HG02610 (cell line): ENCODE results near the gene FASTKD1.
"Not testable (repeated sequence)": the region's sequence is repeated elsewhere in the genome, so short reads cannot be mapped to it uniquely, and the experiment has no call there.

Source experiments
- ATAC-seq: cut with Tn5 transposase; IDR thresholded peaks from one replicate; pipeline ENCODE4 v1.9.1; 2021; ENCODE audit warnings: mild to moderate bottlenecking, moderate library complexity; ENCODE audit not compliant: unreplicated experiment

Gene FASTKD1

DNA sequence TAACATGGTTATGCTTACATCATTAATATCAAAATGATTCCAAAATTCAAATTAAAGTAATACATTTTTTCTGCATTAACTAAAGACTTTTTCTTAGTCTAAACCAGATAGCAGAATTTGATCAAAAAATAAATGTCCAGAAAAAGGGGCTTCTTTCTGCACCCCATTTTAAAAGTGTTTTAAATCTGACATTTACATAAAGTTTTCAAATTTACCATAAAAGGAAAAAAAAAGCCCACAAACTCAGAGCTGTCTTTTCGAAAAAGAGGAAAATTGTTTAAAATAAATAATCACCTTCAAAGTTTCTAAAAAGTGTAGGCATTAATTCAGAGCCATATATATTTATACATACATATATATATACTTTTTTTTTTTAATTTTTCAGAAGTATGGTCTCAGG lies 1.5 kb downstream of the FASTKD1 start:
- ATAC-seq = no peak

DNA sequence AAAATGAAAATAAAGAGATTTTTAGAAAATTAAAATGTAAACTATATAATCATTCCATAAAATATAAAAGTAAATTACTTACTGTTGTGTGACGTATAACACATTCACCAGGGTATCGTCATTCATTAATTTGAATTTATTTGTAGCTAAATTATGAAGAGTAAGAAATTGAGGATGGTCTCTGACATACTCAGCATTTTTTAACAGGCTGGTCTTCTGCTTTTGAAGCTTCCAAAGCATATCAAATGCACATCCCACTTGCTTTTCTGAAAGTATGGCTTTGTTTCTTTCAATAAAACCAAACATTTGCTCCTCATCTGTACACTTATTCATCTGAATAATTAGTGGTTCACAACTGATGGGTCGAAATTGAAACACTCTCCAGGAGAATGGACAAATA lies 2.1 kb downstream of the FASTKD1 start:
- no peak for ATAC-seq

DNA sequence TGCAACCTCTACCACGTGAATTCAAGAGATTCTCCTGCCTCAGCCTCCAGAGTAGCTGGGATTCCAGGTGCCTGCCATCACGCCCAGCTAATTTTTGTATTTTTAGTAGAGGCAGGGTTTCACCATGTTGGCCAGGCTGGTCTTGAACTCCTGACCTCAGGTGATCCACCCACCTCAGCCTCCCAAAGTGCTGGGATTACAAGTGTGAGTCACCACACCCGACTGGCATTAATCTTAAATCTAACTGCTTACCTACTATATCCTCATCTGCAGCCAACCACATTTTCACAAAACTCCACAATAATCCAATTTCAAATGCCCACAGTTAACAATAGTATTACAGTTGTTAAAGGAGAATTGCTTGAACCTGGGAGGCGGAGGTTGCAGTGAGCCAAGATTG lies 2.9 kb downstream of the FASTKD1 start:
- ATAC-seq = not testable (repeated sequence)

DNA sequence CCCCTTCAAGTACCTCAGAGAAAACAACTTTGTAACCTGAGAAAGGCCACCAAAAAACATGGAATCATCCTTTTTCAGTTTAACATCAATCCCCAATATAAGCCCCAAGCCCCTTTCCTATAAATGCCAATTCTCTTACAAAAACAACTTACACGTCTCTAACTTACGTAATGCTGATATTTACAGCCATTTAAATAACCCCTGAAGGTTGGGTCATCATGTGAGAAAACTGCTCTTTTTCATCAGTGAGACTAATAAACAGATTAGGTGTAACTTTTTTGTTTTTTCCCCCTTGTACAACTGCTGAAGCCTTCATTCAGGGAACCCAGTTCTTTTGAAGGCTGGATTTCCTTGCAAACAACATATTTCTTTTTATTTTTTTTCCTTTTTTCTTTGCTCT lies 3.7 kb downstream of the FASTKD1 start:
- no peak for ATAC-seq

DNA sequence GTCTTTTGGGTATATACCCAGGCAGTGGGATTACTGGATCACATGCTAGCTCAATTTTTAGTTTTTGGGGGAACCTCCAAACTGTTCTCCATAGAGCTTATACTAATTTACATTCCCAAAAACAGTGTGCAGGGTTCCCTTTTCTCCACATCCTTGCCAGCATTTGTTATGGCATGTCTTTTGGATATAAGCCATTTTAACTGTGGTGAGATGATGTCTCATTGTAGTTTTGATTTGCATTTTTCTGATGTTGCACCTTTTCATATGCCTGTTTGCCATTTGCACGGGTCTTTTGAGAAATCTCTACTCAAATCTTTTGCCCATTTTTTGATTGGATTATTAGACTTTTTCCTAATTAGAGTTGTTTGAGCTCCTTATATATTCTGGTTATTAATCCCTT lies 8.0 kb downstream of the FASTKD1 start:
- no peak for ATAC-seq

DNA sequence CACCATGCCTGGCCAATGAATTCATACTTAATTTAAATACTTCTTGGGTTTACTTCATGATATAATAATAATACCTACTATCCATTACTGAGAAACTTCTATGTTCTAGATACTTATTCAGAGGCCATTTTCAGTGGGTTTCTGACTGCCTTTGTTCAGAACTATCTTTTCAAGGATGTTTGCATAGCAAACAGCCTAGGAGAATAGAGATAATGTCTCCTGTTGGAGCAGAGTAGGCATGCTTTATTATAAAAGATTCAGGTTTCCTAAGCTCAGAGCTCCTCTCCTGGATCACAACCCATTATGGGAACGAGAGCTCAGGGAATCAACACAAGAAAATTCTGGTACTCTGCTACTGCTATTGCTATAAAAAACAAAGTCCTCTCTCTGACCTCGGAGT lies 11.1 kb downstream of the FASTKD1 start:
- ATAC-seq = no peak

DNA sequence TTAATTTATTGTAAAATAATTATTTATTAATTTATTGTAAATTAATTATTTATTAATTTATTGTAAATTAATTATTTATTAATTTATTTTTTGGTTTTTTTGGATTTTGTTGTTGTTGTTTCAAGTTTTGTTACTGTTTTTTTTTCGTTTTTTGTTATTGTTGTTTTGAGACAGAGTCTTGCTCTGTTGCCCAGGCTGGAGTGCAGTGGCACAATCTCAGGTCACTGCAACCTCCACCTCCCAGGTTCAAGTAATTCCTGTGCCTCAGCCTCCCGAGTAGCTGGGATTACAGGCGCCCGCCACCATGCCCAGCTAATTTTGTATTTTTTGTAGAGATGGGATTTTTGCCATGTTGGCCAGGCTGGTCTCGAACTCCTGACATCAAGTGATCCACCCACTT lies 11.6 kb downstream of the FASTKD1 start:
- ATAC-seq = not testable (repeated sequence)

DNA sequence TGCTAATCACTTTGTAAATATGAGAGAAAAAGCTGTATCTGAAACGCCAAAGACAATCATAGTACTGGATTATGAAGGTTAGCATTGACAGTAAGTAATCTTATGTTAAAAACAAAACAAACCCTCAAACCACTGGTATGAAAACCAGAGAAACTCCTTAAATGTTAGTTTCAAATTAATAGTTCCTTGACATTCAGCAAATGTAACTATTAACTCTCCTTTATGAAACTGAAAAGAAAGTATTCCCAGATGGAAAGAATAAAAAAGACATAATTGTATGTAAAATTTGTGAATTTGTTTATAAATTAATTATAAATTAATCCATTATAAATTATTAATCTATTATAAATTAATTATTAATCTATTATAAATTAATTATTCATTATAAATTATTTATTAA lies 12.3 kb downstream of the FASTKD1 start:
- ATAC-seq = no peak

DNA sequence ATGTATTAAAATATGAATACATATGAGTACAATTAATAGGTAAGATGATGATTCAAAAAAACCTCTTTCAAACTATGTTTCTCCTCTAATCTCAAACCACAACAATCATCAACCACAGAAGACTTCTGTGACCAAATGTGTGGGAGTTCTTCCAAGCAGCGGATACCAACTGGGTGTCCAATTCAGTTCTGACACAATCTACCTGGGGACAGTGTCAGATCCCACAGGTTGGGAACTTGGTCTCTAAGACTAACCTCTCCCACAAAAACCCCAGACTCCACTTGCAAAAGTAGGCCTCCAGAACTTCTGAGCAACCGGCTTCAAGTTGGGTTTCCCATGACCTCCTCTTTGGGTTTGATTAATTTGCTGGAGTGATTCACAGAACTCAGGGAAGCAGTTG lies 26.9 kb downstream of the FASTKD1 start:
- ATAC-seq = no peak

DNA sequence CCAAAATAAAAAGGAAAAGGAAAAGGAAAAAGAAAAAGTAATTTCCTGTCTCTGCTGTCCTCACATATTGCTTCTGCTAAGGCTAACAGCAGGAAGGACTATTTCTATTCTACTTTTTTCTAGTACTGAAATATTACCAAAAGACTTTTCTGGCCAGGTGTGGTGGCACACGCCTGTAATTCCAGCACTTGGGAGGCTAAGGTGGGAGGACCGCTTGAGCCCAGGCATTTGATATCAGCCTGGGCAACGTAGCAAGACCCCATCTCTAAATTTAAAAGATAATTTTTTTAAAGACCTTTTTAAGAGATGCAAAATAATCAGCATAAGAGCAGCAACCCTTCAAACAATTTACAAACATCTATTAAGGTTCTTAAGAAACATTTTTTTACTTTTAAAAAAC lies 31.2 kb downstream of the FASTKD1 start:
- no peak for ATAC-seq

DNA sequence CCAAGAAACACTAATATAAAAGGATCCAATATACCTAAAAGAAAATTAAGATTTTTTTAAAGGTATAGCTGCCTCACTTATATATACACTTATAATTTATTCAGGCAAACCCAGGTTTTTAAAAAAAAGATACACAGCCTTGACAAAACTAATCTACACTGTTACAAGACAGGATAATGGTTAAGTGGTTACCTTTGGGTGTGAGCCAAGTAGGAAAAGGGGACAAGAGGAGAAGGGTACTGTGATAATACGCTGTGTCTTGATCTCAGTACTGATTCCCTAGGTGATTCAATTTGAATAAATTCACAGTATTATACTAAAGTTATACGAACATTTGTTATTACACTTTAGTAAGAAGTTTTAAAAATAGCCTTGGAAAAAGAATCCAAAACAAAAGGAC lies 33.5 kb downstream of the FASTKD1 start:
- ATAC-seq = no peak

DNA sequence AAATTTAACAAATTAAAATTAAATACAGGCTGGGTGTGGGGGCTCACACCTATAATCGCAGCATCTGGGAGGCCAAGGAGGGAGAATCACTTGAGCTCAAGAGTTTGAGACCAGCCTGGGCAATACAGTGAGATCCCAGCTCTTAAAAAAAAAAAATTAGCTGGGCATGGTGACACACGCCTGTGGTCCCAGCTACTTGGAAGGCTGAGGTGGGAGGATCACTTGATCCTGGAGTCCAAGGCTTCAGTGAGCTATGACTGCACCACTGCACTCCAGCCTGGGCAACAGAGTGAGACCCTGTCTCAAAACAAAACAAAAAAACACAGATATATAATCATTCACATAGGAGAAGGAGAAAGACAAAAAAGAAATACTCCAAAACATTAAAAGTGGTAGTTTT lies 34.2 kb downstream of the FASTKD1 start:
- ATAC-seq = not testable (repeated sequence)

DNA sequence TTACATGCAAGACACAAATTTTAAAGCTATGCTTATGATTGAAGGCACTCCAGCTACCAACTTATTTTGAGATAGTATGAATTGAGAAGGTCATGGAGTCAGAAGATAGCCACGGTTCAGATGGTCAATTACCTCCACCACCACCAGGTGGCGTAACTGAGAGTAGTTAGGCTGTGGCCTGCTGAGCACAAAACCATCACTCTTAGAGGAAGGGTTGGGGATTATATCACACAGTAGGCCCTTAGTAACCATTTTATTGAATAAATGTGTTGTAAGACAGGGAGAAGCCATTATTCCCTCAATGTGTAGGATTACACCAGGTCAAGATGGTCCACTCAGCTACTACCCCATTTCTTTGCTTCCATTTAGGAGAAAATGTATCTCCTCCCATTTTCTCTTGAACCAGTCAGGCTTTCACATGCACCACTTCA lies 45.4 kb downstream of the FASTKD1 start:
- peak; percentile 71 for ATAC-seq

DNA sequence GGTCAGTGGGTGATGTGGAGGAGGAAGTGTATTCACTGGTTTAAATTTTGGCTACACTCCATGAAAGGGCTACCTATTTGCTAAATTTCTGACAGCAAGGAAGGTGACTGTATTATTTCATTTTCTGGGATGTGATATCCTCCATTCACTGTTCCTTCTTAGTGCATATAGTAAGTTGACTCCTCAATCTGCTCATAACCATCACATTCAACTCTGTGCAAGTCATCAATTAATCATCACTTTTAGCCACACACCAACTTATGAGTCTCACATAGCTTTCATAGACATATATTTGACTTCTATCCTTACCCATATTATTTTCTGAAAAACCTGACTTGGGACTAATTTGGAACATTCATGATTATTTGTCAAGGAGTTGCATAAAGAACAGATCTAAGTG lies 47.2 kb downstream of the FASTKD1 start:
- ATAC-seq = no peak

DNA sequence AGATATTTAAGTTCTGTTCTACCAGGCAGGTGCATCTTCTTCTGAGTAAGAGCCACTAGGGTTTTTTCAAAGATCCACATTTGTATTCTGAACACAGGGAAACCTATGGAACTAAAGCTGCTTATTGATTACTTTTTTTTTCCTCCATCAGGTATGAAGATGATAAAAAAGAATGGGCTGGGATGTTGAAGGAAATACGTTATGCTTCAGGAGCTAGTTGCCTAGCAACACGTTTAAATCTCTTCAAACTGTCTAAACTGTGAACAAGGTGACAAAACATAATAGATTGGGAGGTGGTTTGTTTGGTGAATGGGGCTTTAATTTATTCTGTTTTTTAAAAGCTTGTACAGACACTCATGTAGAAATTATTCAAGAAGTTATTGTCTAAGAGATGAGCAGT lies 48.2 kb downstream of the FASTKD1 start:
- ATAC-seq = no peak

DNA sequence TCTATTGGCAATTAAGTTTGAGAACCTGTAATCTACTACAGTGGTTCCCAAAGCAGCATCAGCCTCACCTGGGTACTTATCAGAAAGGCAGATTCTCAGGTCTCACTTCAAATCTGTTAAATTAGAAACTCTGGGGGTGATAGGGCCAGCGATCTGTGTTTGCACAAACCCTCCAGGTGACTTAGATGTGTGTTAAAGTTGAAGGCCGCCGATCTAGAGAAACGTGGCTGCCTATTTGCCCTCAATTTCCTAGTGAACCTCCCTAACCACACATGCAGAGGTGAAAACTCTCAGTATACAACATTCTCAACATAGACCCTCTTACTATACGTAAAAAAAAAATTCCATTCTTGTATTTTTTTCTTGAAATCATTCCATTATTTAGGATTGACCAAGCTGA lies 50.0 kb downstream of the FASTKD1 start:
- ATAC-seq = no peak

DNA sequence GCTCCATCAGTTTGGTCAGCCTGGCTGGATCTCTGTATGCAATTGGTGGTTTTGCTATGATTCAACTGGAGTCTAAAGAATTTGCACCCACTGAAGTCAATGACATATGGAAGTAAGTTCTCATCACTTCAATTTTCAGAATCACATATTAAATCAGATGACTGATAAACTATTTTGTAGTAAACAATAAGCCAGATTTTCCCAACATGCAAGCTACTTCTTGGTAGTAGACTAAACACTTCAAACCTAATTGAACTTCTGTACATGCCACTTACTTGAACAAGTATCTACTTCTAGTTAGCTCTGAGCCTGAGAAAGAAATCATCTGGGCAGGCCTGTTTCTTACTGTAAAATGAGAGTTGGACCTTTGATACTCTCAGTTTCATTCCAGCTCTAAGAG lies 52.8 kb downstream of the FASTKD1 start:
- ATAC-seq = no peak

DNA sequence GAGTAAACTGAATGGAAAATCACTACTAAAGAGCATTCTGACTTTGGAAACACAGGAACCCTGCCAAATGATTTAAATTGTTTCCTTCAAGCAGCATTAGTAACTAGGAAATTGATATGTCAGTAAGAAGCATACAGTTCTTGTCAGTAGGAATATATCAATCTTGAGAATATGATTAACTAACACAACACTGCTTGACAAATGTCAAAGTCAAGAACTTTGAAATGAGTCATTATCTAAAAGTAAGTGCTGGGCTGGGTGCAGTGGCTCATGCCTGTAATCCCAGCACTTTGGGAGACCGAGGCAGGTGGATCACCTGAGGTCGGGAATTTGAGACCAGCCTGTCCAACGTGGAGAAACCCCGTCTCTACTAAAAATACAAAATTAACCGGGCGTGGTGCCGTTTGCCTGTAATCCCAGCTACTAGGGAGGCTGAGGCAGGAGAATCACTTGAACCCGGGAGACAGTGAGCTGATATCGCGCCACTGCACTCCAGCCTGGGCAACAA lies 57.1 kb downstream of the FASTKD1 start:
- not testable (repeated sequence) for ATAC-seq

DNA sequence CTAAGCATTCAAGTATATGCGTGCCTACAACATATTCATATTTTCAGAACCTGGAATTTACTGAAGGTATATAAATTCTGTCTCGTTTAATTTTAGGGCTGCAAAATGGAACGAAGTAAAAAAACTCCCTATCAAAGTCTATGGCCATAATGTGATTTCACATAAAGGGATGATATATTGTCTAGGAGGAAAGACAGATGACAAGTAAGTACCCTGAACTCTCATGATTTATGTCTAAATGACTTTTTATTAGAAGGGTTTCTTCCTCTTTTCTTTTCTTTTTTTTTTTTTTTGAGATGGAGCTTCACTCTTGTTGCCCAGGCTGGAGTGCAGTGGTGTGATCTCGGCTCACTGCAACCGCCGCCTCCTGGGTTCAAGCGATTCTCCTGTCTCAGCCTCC lies 58.9 kb downstream of the FASTKD1 start:
- ATAC-seq = not testable (repeated sequence)

DNA sequence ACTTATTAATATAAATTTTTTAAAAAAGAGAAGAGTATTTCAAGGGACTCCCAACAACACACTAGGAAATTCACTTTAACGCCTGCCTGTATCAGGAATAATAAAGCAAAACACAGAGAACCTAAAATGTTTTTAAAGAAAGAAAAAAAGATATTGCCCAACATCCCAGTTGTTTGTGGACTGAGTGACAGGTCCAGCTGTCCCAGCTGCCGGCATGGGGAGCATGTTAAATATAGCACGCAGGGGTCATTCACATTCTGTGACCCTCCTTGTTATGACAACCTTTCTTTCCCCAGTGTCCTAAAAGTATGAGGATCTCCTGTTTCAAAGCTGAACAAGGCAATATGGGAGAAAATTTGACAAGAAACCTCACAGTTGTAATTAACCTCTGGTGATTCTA lies 59.7 kb downstream of the FASTKD1 start:
- ATAC-seq = no peak

DNA sequence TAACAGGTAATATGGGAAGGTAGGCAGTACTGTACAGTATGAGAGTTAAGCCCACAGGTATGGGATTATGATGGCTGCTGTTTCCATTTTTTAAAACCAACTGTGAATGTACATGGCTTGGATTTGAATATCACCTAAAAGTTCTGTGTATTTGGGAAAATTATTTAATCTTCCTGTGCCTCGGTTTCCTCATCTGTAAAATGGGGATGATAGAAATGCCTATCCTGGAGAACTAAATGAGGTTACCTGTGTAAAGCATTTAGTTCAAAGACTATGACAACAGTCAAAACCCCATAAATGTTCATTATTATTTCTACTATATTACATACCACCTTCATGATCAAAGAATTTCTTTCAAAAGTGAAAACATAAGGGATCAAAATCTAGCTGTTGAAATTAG lies 60.6 kb downstream of the FASTKD1 start:
- no peak for ATAC-seq

DNA sequence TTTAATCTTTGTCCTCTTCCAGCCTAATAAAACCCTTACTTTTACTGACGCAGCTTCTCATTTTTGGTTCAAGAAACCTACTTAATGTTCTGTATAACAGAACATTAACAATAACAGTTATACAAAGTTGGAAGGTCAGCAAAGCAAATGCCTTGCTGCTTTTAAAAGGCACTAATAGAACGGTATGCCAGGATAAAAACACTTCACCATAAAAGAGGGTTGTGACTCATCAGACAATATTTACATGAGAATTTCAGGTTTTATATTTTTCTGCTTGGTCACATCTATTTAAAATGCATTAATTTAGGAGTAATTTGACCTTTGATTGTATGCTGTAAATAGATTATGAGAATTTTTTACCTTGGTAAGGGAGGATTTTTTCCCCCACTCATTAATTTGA lies 61.1 kb downstream of the FASTKD1 start:
- no peak for ATAC-seq

DNA sequence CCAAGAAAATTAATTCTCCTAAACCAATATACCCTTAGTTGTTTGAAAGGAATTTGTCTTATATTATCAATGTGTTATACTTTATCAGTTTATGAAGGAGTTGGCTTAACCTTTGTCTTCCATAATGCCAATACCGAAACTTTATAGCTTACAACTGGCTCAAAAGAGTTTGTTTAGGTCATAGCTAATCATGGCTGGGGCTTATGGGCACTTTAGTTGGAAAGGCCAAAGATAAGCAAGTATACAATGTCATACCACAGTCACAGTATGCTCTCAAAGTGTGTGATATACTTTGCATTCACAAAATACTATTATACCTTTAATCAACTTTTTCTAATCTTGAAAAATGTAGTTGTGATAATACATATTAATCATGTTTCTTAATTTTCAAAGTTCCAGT lies 61.8 kb downstream of the FASTKD1 start:
- ATAC-seq = no peak

DNA sequence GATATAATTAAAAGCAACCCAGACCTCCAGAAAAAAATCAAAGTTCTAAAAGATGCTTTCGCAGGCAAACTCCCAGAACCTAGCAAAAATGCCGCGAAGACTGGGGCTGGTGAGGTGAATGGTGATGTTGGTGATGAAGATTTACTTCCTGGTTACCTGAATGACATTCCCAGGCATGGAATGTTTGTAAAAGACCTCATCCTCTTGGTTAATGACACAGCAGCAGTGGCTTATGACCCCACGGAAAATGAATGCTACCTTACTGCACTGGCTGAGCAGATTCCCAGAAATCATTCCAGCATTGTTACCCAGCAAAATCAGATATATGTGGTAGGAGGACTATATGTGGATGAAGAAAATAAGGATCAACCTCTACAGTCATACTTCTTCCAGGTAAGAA lies 63.2 kb downstream of the FASTKD1 start:
- ATAC-seq = no peak
